HG03460 (cell line): Measurements from ENCODE around the gene ACTR1B.
A peak's percentile ranks its signal among the peaks of the same experiment; 100 is the strongest.
"Not testable (repeated sequence)": the region's sequence is repeated elsewhere in the genome, so short reads cannot be mapped to it uniquely, and the experiment has no call there.

Experiments
- ATAC-seq: cut with Tn5 transposase; IDR thresholded peaks from one replicate; pipeline ENCODE4 v1.9.1; 2021; ENCODE audit not compliant: unreplicated experiment

ACTR1B gene

DNA sequence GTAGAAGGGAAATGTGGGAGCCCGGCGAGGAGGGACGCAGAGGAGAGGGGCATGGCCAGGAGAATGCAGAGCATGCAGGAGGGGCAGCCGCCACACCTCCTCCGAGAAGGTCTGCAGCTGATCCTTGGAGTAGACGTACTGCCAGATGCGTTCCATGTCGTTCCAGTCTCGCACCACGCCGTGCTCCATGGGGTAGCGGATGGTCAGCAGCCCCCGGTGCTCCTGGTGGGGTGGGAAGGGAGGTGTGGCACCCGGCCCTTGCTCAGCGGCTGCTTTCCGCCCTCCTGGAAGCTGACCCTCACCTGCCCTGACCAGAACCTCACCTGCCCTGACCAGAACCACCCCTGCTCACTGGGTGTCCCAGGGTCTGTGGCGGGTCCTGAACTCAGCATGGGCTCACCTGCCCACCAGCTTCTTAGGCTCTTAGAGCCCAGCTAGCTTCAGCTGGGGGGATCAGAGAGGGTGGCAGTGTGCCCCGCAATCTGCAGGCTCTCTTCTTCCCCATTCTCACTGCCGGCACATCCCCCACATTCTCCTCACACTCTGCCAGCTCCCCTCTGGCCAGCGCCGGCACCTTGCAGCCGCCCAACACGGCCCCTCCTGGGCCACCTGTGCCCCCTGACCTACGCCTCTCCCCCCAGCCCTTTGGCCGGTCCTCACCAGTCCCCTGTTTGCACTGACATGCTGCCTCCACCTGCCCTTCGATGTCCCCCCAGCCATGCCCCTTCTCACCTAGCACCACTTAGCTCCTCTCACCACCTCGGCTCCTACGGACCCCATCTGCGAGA lies 4.4 kb downstream of the ACTR1B start:
- ATAC-seq, result no peak

DNA sequence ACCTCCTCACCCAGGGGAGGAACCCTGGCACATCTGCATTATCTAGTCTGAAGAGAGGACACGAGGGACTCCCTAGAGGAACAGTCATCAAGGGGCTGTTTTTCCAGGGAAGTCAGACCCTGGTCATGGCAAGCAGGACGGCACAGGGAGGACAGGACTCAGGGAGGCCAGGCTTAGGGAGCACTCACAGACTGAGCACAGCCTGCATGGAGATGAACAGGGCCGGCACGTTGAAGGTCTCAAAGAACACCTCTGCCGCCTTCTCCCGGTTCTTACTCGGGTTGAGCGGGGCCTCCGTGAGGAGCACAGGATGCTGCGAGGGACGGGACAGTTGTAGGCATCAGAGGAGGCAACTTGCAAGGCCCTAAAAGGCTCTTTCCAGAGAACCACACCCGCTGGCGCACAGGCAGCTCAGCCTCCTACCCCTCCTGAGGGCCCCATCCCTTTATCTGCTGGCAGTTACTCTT lies 5.1 kb downstream of the ACTR1B start:
- ATAC-seq, result no peak

DNA sequence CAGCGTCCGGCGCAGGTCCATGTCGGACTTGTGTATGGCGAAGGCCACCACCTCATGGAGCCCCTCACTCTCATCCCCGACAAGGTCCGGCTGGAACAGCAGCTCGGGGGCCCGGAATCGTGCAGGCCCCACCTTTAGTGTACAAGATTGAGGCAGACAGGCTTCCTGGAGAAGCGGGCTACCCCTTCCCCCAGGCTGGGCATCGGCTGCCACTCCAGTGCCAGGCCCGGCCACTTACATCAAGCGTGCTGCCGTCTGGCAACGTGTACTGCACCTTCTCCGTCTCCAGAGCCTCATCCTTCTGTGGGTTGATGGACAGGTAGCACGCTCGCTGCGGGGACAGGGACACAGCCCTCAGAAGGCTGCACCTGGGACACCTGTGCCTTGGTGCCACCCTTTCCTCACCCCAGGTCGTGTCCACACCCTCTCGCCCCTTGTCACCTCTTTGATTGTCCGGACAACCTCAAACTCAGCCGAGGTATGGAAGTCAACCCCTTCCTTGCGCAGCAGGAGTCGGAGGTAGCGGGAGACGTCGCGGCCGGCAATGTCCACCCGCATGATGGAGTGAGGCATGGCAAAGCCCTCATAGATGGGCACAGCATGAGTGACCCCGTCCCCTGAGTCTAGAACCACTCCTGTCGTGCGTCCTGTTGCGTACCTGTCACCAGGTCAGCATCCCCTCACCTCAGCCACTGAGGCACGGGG lies 5.7 kb downstream of the ACTR1B start:
- ATAC-seq, result no peak

DNA sequence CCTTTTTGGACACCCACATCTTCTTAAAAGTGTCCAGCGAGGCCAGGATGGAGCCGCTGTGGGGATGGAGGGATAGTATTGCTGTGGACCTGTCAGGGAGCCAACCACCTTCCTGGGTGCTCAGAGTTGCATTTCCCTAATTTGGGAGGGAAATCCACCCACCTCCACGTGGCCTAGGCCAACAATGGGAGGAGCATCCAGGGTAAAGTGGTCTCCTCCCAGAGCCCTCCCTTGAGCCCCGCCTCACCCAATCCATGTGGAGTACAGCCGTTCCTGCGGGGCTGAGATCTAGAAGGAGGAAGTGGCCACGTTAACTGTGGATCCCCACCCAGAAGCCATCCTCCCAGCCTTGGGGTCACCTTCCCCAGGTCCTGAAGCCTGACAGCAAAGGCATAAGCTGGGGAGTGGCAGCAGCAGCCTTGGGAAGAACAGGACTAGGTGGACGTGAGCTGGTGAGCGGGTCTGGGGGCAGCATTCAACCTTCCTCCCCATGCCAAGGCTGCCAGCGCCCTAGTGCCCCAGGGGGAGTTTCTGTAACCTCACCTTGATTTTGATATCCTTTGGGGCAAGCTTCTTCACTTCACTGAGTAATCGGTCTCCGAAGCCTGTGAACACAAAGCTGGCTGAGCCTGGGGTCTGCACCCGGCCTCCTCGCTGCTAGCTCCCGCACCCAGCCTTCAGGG lies 6.8 kb downstream of the ACTR1B start:
- ATAC-seq, result no peak

DNA sequence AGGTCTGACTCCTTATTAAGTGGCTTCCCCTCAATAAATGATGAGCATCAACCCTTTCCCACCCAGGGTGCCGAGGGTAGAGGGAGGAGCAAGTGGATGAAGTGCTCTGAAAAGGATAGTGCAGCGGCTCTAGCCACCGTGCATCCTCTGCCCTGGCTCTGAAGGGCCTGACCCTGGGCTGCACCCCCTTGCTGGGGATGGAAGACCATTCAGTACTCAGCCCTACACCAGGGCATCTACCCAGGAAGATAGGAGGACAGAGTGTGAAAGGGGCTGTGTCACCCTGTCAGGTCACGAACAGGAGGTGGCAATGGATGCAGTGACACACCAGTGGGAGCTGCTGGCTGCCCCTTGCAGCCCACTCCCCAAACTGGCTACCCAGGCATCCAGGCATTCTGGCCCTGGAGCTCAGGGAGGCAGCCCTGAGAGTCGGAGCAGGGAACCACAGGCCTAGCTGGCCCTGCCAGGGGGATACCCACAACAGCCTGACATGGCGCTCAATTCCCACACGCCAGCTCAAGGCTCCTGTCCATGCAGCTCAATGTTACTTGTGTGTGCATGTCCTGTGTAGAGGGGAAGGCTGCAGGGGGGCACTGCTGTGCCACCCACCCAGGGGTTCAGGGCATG lies 7.6 kb downstream of the ACTR1B start:
- ATAC-seq, result no peak

DNA sequence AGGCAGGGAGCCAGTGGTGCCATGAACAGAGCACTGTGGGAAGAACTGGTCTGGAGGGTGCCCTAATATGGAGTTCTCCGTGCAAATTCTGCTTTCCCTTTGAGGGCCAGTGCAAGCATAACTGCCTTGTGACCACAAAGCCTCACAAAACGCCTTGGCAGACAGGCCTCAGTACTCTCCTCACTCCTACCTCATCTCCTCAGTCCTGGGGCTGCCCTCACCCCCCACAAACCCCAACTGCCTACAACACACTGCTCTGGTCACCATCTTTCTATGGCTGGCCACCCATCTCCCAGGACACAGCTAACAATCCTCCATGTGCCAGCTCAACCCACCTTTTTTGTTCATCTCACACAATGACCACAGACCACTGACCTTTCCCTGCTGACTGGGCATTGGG lies 9.1 kb downstream of the ACTR1B start:
- ATAC-seq, result no peak

DNA sequence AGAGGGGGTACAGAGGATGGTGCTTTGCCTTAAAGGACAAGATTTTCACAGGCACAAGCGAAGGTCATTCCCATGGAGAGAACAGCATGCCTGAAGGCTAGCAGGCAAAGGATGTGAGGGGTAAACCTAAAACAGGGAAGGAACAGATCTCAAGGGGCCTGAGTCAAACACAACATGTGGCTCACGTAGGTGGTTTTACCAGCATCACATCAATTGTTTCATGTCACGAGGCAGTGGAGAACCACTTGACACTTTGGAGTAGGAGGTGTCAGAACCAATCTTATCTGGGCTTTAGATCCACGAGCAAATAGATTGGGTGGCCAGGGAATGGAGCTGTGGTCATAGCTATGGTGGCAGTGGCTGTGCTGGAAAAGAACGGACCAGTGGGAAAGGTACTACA lies 9.5 kb downstream of the ACTR1B start:
- no peak for ATAC-seq

DNA sequence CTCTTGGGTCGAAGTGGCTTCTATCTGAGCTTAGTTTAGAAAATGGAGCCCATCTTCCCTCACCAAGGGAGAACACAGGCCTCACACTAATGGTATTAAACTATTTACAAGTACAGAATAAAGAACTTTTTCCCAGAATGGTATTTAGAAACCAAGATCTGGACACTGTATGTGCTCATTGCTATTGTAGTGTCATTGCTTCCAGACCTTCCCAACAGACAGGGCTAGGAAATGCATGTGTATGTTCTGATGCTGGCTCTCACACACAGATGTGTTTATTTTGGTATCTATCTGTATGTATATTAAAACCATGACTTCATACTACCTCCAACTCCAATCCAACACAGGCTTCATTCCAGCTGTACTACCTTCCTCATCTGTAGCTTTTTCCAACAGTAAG lies 10.0 kb downstream of the ACTR1B start:
- ATAC-seq, result no peak

DNA sequence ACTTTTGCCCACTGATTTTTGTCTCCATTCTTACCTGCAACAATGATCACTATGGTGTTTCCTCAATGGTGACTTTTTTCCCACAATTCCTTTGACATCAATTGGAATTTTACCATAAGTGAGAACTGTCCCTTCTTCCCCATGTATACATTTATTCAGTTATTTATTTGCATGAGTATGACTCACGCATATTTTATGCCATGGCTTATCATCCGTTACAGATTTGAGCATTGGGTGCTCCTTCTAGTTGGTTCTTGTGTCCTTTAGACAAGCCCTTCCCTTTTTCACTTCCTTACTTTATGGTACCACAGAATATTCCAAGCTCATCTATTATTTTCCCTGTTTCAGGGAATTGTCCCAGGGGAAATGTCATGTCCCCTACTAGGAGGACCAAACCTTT lies 10.4 kb downstream of the ACTR1B start:
- ATAC-seq, result no peak

DNA sequence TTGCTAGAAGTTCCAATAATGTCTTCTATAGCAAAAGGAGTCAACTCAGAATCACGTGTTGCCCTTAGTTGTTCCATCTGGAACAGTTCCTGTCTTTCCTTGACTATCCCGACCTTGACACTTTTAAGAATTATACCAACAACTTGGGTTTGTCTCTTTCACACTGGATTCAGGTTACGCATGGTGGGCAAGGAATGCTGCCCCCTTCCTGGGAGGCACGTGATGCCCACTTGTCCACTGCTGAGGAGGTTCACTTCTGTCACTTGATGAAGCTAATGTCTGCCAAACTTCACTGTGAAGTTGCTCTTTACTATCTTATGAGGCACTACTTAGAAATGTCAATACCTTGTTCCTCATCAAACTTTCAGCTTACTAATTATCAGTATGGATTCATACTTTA lies 12.7 kb downstream of the ACTR1B start:
- no peak for ATAC-seq

DNA sequence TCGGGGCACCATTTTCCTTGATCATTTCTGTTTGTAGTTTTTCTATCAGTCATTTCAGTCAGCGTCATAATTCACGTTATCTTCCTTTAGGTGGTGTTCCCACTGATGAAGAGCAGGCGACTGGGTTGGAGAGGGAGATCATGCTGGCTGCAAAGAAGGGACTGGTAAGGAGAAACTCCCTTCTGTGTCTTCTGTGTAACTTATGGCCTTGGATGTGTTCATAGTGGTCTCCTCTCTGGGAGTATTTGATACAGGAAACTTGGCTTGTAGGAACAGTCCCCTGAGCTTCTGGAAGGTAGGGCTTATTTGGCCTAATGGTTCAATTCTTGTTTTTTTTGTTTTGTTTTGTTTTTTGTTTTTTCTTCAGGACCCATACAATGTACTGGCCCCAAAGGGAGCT lies 16.9 kb downstream of the ACTR1B start:
- ATAC-seq, result no peak

DNA sequence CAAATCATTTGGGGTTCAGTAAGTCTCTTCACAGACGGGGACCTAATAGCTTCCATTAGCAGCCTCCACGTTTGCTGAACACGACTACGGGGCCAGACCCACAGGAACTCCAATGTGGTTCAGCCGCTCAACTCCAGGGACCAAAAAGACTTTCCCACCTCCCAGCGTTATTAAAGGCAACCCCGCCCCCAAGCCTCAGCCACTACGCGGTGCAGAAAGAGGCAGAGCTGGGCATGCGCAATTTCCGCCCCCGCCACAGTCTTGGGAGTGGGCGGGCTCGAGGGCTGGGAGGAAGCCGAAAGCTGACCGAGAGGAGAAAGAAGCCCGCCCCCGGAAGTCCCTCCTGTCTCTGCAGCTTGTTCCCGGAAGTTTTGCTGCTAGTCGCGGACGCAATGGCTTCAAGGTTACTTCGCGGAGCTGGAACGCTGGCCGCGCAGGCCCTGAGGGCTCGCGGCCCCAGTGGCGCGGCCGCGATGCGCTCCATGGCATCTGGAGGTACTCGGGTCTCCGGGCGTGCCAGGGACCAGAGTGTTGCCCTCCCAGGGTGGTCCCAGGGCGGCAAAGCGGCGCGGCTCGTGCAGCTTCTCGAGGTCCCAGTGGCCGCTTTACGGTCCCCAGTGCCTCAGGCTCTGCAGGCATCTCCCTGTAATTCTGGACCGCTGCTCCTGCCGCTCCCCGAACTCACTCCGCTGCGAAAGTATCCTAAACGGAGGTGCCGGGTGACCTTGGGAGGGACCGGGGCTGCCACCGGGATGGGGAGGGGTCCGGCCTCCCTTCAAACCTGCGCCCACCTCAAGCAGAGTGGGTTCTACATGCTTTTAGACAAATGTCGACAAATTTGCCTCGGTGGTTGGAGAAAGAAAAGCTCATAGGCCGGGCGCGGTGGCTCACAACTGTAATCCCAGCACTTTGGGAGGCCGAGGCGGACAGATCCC lies 17.9 kb downstream of the ACTR1B start, which contains the start of gene COX5B:
COX5B (plus strand) TSS at position 368 of the 935 bp plus-strand sequence; CDS start at position 393, 25 bp downstream.
- peak; percentile 94 for ATAC-seq

DNA sequence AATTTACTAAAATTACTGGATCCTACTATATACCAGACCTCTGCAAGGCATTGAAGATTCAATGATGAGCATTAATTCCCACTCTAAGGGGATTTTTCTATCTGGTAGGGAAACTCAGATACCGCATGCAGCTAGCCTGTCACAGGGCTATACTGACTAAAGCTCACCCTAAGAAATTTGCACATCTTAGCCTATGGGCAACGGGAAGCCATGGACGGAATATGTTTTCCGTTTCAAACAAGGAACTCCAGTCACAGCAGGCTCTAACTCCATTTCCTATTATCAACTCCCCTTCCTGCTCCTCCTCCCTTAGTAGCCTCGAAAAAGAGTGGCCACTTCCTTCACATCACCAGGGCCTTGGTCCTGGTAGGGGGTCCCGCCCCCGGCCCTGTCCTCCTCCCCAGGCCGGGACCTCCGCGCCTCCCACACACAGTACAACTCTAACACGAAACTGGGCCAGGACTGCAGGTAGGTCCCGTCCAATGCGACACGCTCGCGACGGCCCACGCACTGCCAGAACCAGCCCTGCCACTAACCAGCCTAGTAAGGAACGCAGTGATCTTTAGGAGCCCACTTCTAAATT lies 18.6 kb downstream of the ACTR1B start:
- ATAC-seq, result peak; percentile 34

DNA sequence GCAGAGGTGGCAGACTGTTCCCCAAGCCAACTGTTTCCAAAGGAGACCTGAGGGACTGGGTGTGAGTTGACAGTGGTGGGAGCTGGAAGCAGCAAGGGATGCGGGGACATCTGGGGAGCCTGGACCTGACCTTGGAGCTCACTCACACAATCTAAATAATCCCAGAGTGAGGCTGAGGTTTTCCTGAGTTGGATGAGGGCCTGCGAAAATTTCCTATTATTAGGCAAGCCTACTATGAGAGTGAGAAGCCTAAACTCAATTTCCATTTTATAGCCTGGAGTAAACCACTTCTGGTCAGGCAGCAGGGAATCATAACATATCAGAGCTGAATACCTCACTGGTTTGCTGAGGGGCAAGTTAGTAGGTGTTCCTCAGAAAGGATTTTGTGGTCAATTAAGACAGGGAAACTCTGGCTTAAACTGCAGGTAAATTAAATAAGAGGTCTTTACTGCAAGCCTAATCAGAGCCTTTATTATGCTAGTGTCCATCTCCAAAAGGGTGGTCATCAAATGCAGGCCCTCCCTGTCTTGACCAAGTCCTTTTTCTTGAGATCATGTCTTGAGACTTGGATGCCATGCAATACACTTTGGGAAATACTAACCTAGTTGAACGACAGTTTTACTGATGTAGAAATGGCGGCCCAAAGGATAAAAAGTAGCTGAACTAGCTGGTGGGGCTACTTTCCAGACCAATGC lies 19.7 kb downstream of the ACTR1B start:
- no peak for ATAC-seq

DNA sequence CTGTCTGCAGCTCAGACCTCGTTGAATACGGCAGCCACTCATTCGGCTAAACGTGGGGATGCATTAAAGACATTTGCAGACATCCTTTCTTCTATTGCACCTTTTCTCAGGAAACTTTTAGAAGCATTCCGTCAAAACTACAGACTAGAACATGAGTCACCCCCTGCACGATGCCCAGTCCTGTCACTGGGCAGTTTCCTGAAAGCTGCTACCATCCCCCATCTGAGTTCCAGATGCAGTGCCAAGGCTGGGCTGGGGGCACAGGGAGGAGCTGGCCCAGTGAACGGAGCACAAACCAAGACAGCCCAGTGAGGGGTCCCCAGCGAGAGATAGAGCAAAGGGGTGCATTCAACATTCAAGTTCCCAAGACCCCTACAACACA lies 37.8 kb downstream of the ACTR1B start:
- not testable (repeated sequence) for ATAC-seq

DNA sequence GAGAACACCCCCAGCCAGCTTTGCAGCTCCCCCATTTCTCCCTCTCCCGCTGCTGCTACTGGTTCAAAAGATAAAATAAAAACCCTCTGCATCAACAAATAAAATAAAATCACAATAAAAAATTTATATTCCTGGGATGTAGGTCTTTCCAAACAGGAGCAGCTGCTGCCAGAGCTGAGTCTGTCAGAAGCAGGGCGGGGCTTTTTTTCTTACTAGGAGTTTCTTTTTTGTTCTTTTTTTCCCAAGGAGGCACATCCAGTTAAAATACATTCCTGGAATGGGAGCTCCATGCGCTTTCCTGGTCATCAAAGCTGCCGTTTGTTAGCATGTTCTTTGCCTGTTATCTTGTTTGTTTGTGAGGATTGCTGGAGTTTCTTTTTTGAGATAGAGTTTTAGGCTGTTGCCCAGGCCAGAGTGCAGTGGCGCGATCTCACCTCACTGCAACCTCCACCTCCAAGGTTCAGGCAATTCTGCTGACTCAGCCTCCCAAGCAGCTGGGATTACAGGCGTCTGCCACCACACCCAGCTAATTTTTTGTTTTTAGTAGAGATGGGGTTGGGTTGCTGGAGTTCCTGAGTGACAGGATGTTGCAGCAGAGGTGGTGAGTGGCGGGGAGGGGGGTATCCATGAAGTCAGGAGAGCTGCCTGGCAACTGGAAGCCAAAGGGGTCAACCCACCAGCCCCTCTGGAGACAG lies 38.3 kb downstream of the ACTR1B start:
- not testable (repeated sequence) for ATAC-seq

DNA sequence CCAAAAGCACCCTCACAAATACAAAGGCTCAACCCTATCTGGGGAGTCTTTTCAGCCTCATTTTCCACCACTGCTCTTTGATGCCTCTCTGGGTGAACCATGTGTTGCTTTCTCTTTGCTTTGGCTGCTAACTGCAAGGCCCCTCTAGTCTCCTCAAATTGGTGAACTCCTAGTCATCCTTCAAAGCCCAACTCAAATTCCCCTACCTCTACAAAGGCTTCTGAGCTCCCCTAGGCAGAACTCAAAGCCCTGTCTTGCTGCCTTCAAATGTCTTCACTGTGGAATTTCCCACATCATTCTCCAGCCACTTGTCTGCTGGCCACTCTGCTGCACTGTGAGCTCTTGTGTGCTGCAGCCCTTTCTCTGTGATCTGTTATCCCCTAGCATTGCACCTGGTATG lies 40.9 kb downstream of the ACTR1B start:
- ATAC-seq, result not testable (repeated sequence)

DNA sequence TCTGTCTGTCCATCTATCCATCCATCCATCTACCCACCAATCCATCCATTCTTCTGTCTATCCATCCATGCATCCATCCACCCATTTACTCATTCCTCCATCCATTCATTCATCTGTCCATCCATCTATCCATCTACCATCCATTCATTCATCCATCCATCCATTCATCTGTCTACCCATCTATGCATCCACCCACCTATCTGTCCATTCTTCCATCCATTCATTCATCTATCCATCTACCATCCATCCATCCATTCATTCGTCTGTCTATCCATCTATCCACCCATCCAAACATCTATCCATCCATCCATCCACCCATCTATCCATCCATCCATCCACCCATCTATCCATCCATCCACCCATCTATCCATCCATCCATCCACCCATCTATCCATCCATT lies 43.4 kb downstream of the ACTR1B start:
- not testable (repeated sequence) for ATAC-seq
